Activated CD8-positive, alpha-beta T cell treated with anti-CD3 and anti-CD28 coated beads for 36 hours (primary cell): Measurements from ENCODE around the gene SLC7A1. TPM values are rescaled to one million over a fixed set of nuclear protein-coding genes. Genes with fewer than 3 reads are reported as not detected.
"Not testable (repeated sequence)": the region's sequence is repeated elsewhere in the genome, so short reads cannot be mapped to it uniquely, and the experiment has no call there.

Source experiments
- ATAC-seq: fragments of 200-7000 bp; cut with Tn5 transposase; one replicate; pipeline ENCODE4 v1.10.0; 2021; ENCODE audit warnings: mild to moderate bottlenecking, moderate library complexity
- CTCF ChIA-PET: fragments of 350-600 bp; sonication (Branson Sonifier 250); formaldehyde crosslinking; loops from one replicate; lab custom pipeline; 2021; ENCODE audit warnings: antibody characterized with exemption; lab: Charles Lee
- POLR2A ChIA-PET: fragments of 350-600 bp; sonication (Branson Sonifier 250); formaldehyde crosslinking; loops from one replicate; lab custom pipeline; 2021; ENCODE audit warnings: antibody characterized with exemption; lab: Charles Lee
- DNase-seq: peaks from one replicate; pipeline ENCODE4 v3.0.0-alpha.2; 2020
- H3K27ac Mint-ChIP-seq: one replicate; pipeline ENCODE4 v1.8.0; 2021; ENCODE audit warnings: mild to moderate bottlenecking, mixed read lengths
- H3K27me3 Mint-ChIP-seq: one replicate; pipeline ENCODE4 v1.8.0; 2021; ENCODE audit warnings: mixed read lengths
- H3K36me3 Mint-ChIP-seq: one replicate; pipeline ENCODE4 v1.8.0; 2021; ENCODE audit warnings: low read depth, mixed read lengths
- H3K4me1 Mint-ChIP-seq: one replicate; pipeline ENCODE4 v1.8.0; 2021; ENCODE audit warnings: low read depth, mixed read lengths
- H3K4me3 Mint-ChIP-seq: one replicate; pipeline ENCODE4 v1.8.0; 2021; ENCODE audit warnings: mild to moderate bottlenecking, moderate library complexity, mixed read lengths
- H3K9me3 Mint-ChIP-seq: one replicate; pipeline ENCODE4 v1.8.0; 2021; ENCODE audit warnings: mixed read lengths
- intact Hi-C: fragments of 100-400 bp; cut with micrococcal nuclease; formaldehyde crosslinking; loops from one replicate; pipeline ENCODE4 v1.10.0; 2022
- total RNA-seq, 2 experiments: library from RNA; stranded (reverse); gene quantifications; one replicate each; pipeline ENCODE4 v1.2.3, GENCODE V29; 2021
- TF ChIP-seq, protein P1 (sequence below): fragments of 200-600 bp; IDR thresholded peaks from one replicate; pipeline ENCODE4 v1.8.0; 2022; ENCODE audit warnings: antibody characterized with exemption, mild to moderate bottlenecking

The SLC7A1 gene
- total RNA-seq, result 100 to 1,000 TPM; 119 to 124 TPM

DNA sequence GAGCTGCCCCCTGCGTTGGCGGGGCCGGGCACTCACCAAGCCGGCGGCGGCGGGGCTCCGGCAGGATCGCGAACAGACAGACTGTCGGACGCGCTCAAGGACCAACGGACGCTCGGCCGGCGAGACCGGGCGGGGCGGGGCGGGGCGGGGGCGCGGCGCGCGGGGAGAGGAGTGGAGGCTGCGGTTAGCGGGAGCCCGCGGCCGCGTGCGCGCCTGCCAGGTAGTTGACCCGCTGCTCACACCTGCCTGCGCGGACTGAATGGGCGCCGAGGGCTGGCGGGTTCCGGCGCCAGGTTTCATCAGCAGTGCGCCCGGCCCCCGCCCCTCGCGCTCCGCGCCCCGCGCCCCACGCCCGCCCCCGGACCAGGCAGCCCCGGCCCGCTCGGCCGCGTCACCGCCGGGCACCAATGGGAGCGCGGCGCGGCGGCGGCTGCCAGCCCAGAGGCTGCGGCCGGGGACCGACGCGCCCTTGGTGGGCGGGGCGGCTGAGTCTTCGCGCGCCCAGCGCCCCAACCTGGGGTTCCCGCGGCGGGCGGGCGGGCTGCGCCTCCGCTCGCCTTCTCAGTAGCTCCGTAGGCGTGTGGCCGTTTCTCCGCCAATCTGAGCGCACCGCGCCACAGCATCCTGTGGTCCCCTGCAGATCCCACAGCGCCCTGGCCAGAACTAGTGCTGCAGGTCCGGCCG is at the start of gene SLC7A1:
Gene SLC7A1 (minus strand): TSS at position 309 of the 684 bp plus-strand sequence. CDS start 59,500 bp downstream, outside the sequence.
- peak within 1 kb of the TSS; percentile 97 for H3K27ac Mint-ChIP-seq
- H3K4me1 Mint-ChIP-seq, result peaks cover 37% of the 10 kb centered on the region
- H3K9me3 Mint-ChIP-seq, result no peaks in the 10 kb centered on the region
- TF ChIP-seq, protein P1, sequence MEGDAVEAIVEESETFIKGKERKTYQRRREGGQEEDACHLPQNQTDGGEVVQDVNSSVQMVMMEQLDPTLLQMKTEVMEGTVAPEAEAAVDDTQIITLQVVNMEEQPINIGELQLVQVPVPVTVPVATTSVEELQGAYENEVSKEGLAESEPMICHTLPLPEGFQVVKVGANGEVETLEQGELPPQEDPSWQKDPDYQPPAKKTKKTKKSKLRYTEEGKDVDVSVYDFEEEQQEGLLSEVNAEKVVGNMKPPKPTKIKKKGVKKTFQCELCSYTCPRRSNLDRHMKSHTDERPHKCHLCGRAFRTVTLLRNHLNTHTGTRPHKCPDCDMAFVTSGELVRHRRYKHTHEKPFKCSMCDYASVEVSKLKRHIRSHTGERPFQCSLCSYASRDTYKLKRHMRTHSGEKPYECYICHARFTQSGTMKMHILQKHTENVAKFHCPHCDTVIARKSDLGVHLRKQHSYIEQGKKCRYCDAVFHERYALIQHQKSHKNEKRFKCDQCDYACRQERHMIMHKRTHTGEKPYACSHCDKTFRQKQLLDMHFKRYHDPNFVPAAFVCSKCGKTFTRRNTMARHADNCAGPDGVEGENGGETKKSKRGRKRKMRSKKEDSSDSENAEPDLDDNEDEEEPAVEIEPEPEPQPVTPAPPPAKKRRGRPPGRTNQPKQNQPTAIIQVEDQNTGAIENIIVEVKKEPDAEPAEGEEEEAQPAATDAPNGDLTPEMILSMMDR, result no peak
- DNase-seq (peak; percentile 88), ATAC-seq (peak; percentile 87)
- CTCF ChIA-PET, result interaction anchor here (1.1 to 1.8 kb wide), 5 partner anchors 9 to 118 kb away, joined by 3 to 9 read pairs (median 4); no protein-coding TSS in a partner anchor
- POLR2A ChIA-PET, result interaction anchor here (0.6 to 1.6 kb wide), 7 partner anchors 10 to 1267 kb away, joined by 3 to 4 read pairs (median 3); no protein-coding TSS in a partner anchor
- peak within 1 kb of the TSS; percentile 92 for H3K4me3 Mint-ChIP-seq
- intact Hi-C loops, result loop anchor here (5.0 kb wide), 1 partner anchor 252 kb away; no protein-coding TSS in a partner anchor
- H3K27me3 Mint-ChIP-seq, result peaks cover 1% of the 10 kb centered on the region
- peaks cover 30% of the 10 kb centered on the region for H3K36me3 Mint-ChIP-seq

DNA sequence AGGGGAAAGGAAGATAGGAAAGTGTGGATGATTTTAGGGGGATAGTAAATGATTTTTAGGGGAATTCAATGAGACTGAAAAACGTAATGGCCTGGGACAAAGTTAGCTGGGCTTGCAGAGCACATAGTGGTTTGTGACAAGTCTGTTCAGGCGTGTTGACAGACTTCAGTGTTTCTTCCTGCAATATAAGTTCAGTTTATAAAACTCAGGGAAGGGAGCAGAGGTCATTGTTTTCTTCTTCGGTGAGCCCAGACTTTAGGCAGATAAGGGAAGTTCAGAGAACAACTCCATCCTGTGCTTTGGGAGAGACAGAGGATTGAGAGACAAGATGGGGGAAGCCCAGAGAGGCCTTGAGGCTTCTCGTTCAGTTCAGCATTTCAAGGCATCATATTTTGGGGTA is 45.2 kb upstream of the SLC7A1 start:
- intact Hi-C loops, result no loop called here
- H3K4me3 Mint-ChIP-seq, result no peak overlapping the region
- H3K9me3 Mint-ChIP-seq, result no peaks in the 10 kb centered on the region
- DNase-seq (no peak), ATAC-seq (no peak)
- H3K36me3 Mint-ChIP-seq, result no peaks in the 10 kb centered on the region
- H3K27ac Mint-ChIP-seq, result no peak overlapping the region
- ChIA-PET CTCF (no interaction called here), POLR2A (no interaction called here)
- TF ChIP-seq, protein P1, result no peak
- peaks cover 10% of the 10 kb centered on the region for H3K27me3 Mint-ChIP-seq
- H3K4me1 Mint-ChIP-seq, result no peaks in the 10 kb centered on the region

DNA sequence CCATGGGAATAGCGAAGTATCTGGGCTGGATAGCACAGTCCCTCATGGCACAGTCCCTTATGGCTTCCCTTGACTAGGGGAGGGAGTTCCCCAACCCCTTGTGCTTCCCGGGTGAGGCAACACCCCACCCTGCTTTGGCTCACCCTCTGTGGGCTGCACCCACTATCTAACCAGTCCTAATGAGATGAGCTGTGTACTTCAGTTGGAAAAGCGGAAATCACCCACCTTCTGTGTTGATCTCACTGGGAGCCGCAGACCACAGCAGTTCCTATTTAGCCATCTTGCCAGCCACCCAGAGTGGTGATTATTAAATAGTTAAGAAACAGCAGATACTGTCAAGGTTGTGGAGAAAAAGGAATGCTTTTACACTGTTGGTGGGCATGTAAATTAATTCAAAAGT is 41.3 kb upstream of the SLC7A1 start:
- intact Hi-C loops, H3K36me3 Mint-ChIP-seq, CTCF ChIA-PET, H3K4me1 Mint-ChIP-seq, DNase-seq, H3K9me3 Mint-ChIP-seq, ATAC-seq, POLR2A ChIA-PET, H3K4me3 Mint-ChIP-seq, H3K27ac Mint-ChIP-seq: not testable (repeated sequence)
- peaks cover 29% of the 10 kb centered on the region for H3K27me3 Mint-ChIP-seq

DNA sequence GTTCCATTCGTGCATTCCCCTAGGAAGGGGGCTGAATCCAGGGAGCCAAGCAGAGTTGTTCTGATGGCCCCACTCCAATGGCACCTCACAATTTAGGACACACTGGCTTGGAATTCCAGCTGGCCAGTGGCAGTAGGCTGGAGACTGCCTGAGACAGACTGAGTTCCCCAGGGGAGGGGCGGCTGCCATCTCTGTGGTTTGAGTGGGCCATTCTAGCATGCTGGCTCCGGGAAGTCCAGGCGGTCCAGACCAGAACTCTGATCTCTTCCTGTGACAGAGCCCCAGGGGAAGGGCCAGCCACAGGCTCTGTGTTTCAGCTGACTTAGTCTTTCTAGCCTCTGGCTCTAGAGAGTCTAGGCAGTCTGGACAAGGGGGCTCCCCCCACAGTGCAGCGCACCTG is 29.5 kb upstream of the SLC7A1 start:
- ChIA-PET POLR2A (interaction anchor here (1.2 kb wide), 1 partner anchor 29 kb away, joined by 4 read pairs; the partner anchor contains the start of gene SLC7A1), CTCF (no interaction called here)
- TF ChIP-seq, protein P1, result no peak
- no peak overlapping the region for H3K4me3 Mint-ChIP-seq
- DNase-seq (no peak), ATAC-seq (no peak)
- no peaks in the 10 kb centered on the region for H3K4me1 Mint-ChIP-seq
- no peaks in the 10 kb centered on the region for H3K36me3 Mint-ChIP-seq
- no peak overlapping the region for H3K27ac Mint-ChIP-seq
- H3K9me3 Mint-ChIP-seq, result no peaks in the 10 kb centered on the region
- peaks cover 12% of the 10 kb centered on the region for H3K27me3 Mint-ChIP-seq
- intact Hi-C loops, result no loop called here

DNA sequence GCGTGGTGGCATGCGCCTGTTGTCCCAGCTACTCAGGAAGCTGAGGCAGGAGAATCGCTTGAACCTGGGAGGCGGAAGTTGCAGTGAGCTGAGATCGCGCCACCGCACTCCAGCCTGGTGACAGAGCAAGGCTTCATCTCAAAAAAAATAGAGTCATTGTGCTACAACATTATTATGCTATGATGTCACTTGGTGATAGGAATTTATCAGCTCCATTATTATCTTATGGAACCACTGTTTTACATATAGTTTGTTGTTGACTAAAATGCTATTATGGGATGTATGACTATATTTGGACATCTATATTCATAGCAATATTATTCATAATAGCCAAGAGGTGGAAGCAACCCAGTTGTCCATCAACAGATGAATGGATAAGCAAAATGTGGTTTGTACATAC is 26.4 kb upstream of the SLC7A1 start:
- Mint-ChIP-seq H3K9me3 (no peaks in the 10 kb centered on the region), H3K4me3 (no peak overlapping the region), H3K27ac (no peak overlapping the region), H3K27me3 (peaks cover 21% of the 10 kb centered on the region), H3K36me3 (no peaks in the 10 kb centered on the region), H3K4me1 (no peaks in the 10 kb centered on the region)
- DNase-seq (no peak), ATAC-seq (no peak)
- POLR2A ChIA-PET, result no interaction called here
- CTCF ChIA-PET, result no interaction called here
- intact Hi-C loops, result no loop called here
- TF ChIP-seq, protein P1, result no peak
